GM23338 (cell line): ENCODE data around the gene CFAP410.

Experiments used
- CREB1 ChIP-seq: fragments of 250-450 bp; sonication (Bioruptor Pico); IDR thresholded peaks from 2 replicates; pipeline ENCODE4 v1.5.0; 2020; ENCODE audit warnings: low read depth, mild to moderate bottlenecking, moderate library complexity
- CTCF ChIP-seq, 2 experiments: fragments of 200-600 bp in 1 of 2; sonication (generic) in 1 of 2; conservative IDR thresholded peaks; 2 replicates each; pipeline versions ENCODE4 v1.5.1 to v1.6.1; 2016 to 2017; ENCODE audit warnings: antibody characterized with exemption in 2 of 2, low read depth in 2 of 2, mild to moderate bottlenecking in 2 of 2, moderate library complexity in 1 of 2
- ETS1 ChIP-seq: IDR thresholded peaks from 2 replicates; pipeline ENCODE4 v1.6.1; 2016; ENCODE audit warnings: antibody characterized with exemption
- EZH2 ChIP-seq: fragments of 200-600 bp; sonication (generic); IDR thresholded peaks from one replicate; pipeline ENCODE4 v1.8.0; 2017; ENCODE audit warnings: antibody characterized with exemption, mild to moderate bottlenecking, low read depth; ENCODE audit not compliant: unreplicated experiment
- EZH2phosphoT487 ChIP-seq: fragments of 200-600 bp; sonication (generic); IDR thresholded peaks from one replicate; pipeline ENCODE4 v1.8.1; 2018; ENCODE audit warnings: antibody characterized with exemption; ENCODE audit not compliant: unreplicated experiment
- JUNB ChIP-seq: IDR thresholded peaks from one replicate; pipeline ENCODE4 v1.6.1; 2016; ENCODE audit warnings: antibody characterized with exemption; ENCODE audit not compliant: unreplicated experiment
- NANOG ChIP-seq: IDR thresholded peaks from 2 replicates; pipeline ENCODE4 v1.6.1; 2016; ENCODE audit warnings: antibody characterized with exemption, borderline replicate concordance
- POLR2AphosphoS5 ChIP-seq: IDR thresholded peaks from 2 replicates; pipeline ENCODE4 v1.6.1; 2016; ENCODE audit warnings: antibody characterized with exemption, low read depth
- REST ChIP-seq: IDR thresholded peaks from one replicate; pipeline ENCODE4 v1.6.1; 2018; ENCODE audit warnings: antibody characterized with exemption; ENCODE audit not compliant: unreplicated experiment
- STAT1 ChIP-seq: IDR thresholded peaks from one replicate; pipeline ENCODE4 v1.6.1; 2016; ENCODE audit warnings: antibody characterized with exemption; ENCODE audit not compliant: unreplicated experiment
- ZNF114 ChIP-seq: fragments of 250-450 bp; sonication (Bioruptor Pico); IDR thresholded peaks from 2 replicates; pipeline ENCODE4 v1.5.0; 2020; ENCODE audit warnings: mild to moderate bottlenecking, moderate library complexity
- ZNF331 ChIP-seq: fragments of 250-450 bp; sonication (Bioruptor Pico); IDR thresholded peaks from 2 replicates; pipeline ENCODE4 v1.5.0; 2020; ENCODE audit warnings: low read depth, mild to moderate bottlenecking, moderate library complexity

- TF ChIP-seq CTCF (conservative IDR thresholded peaks at IDR 0.05; ENCODE audit: low read depth in 2 of 2) (no peak), EZH2 (no peak), ETS1 (no peak), POLR2AphosphoS5 (no peak), EZH2phosphoT487 (no peak), CREB1 (CRISPR knock-in tag) (no peak), REST (no peak), STAT1 (no peak), NANOG (no peak), JUNB (no peak), ZNF331 (CRISPR knock-in tag) (no peak), ZNF114 (CRISPR knock-in tag) (no peak)
Measured at GRCh38 chr21:44329086-44329889, 9.9 kb downstream of the CFAP410 start.
